Tibial artery (tissue), 4 donors: ENCODE data around the gene LIFR.

Experiments
- DNase-seq, 2 donors: peaks; one replicate each; pipeline ENCODE4 v3.0.0-alpha.2; 2019
- H3K27ac ChIP-seq, 2 donors: fragments of 200-600 bp; sonication (generic) in 1 of 2; 1 replicate in 1 of 2; 2 replicates in 1 of 2; pipeline ENCODE4 v1.5.1; 2018 to 2019; ENCODE audit warnings: mild to moderate bottlenecking in 1 of 2
- H3K27me3 ChIP-seq, 2 donors: fragments of 200-600 bp; sonication (generic) in 1 of 2; one replicate each; pipeline versions ENCODE4 v1.5.1 to v1.6.0; 2016 to 2019
- H3K36me3 ChIP-seq, 3 donors: fragments of 200-600 bp; sonication (generic) in 2 of 3; one replicate each; pipeline ENCODE4 v1.5.1; 2016 to 2019; ENCODE audit warnings: mild to moderate bottlenecking in 2 of 3
- H3K4me1 ChIP-seq, 4 donors: fragments of 200-600 bp; sonication (generic) in 2 of 4; 1 replicate in 3 of 4; 2 replicates in 1 of 4; pipeline ENCODE4 v1.5.1; 2016 to 2019
- H3K4me3 ChIP-seq, 2 donors: fragments of 200-600 bp; sonication (generic) in 1 of 2; 1 replicate in 1 of 2; 2 replicates in 1 of 2; pipeline ENCODE4 v1.5.1; 2018 to 2019; ENCODE audit warnings: mild to moderate bottlenecking in 2 of 2
- H3K9me3 ChIP-seq, 3 donors: fragments of 200-600 bp; sonication (generic) in 1 of 3; one replicate each; pipeline ENCODE4 v1.5.1; 2016 to 2019
- intact Hi-C: fragments of 100-400 bp; cut with DNase I; formaldehyde crosslinking; loops from one replicate; pipeline ENCODE4 v1.15.0; 2023; ENCODE audit warnings: low total_unique reads
- TF ChIP-seq, protein P1 (sequence below), 2 experiments: fragments of 200-600 bp in 1 of 2; fragments of 450-650 bp in 1 of 2; IDR thresholded peaks; one replicate each; pipeline ENCODE4 v1.5.1; 2017 to 2019; ENCODE audit warnings: antibody characterized with exemption in 2 of 2, mild to moderate bottlenecking in 1 of 2, moderate library complexity in 1 of 2

LIFR gene

DNA sequence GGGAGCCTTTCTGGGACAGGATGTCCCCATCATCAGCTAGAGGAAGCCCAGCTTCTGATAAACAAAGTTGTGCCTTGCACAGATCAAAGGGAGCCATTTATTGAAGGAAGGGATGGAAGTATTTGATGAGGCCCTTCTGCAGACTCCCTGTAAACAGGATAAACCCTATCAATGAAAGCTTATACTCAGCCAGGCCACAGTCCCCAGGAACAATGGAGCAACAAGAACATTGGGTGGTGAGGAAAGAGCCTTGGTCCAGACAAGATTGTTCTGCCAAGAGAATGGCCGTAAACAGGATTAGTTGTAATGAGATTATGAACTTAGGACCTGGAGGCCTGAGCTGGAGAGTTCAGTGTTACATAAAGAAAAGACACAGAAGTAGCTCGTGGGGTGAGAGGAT, 40.5 kb upstream of the LIFR start:
- no peak for DNase-seq
- intact Hi-C loops: no loop called here
- H3K36me3 ChIP-seq: no peaks in the 10 kb centered on the region
- H3K9me3 ChIP-seq: no peaks in the 10 kb centered on the region
- no peak overlapping the region for H3K4me3 ChIP-seq
- no peak overlapping the region for H3K27ac ChIP-seq
- TF ChIP-seq, protein P1, sequence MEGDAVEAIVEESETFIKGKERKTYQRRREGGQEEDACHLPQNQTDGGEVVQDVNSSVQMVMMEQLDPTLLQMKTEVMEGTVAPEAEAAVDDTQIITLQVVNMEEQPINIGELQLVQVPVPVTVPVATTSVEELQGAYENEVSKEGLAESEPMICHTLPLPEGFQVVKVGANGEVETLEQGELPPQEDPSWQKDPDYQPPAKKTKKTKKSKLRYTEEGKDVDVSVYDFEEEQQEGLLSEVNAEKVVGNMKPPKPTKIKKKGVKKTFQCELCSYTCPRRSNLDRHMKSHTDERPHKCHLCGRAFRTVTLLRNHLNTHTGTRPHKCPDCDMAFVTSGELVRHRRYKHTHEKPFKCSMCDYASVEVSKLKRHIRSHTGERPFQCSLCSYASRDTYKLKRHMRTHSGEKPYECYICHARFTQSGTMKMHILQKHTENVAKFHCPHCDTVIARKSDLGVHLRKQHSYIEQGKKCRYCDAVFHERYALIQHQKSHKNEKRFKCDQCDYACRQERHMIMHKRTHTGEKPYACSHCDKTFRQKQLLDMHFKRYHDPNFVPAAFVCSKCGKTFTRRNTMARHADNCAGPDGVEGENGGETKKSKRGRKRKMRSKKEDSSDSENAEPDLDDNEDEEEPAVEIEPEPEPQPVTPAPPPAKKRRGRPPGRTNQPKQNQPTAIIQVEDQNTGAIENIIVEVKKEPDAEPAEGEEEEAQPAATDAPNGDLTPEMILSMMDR (IDR thresholded peaks at IDR 0.05): no peak
- H3K27me3 ChIP-seq: no peaks in the 10 kb centered on the region
- peaks cover 0 to 37% (median 21%) of the 10 kb centered on the region in 4 donors for H3K4me1 ChIP-seq

DNA sequence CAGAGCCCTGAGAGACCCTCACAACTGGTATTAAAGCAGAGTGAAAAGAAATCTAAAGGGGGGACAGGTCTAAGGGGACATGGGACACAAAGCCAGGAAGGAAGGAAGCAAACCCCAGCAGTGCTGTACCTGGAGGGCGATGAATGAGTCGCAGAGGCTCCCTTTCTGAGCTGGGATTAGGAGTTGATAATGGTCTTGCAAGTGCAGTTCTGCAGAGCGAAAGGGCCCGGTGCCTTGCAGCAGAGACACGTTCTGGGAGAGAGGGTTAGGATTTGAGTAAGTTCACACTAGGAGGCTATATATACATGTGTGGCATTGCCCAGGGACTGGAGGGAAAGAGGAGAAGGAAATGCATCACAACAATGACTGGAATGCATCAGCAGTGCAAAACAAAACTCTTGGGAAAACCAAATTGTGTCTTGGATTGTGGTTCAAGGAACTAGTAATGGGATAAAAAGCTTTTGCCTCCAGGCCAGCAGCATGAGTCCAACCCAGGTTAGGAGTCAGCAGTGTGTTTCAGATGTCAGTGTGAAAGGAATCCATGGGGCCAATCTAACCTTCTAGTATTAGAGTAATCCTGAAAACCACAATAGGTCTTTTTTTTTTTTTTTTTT, 38.8 kb upstream of the LIFR start:
- TF ChIP-seq, protein P1 (IDR thresholded peaks at IDR 0.05): no peak
- H3K27me3 ChIP-seq: no peaks in the 10 kb centered on the region
- no peaks in the 10 kb centered on the region for H3K36me3 ChIP-seq
- intact Hi-C loops: no loop called here
- DNase-seq: no peak
- H3K9me3 ChIP-seq: no peaks in the 10 kb centered on the region
- H3K4me1 ChIP-seq: peaks cover 0 to 20% (median 5%) of the 10 kb centered on the region in 4 donors
- no peak overlapping the region for H3K27ac ChIP-seq
- no peak overlapping the region for H3K4me3 ChIP-seq

DNA sequence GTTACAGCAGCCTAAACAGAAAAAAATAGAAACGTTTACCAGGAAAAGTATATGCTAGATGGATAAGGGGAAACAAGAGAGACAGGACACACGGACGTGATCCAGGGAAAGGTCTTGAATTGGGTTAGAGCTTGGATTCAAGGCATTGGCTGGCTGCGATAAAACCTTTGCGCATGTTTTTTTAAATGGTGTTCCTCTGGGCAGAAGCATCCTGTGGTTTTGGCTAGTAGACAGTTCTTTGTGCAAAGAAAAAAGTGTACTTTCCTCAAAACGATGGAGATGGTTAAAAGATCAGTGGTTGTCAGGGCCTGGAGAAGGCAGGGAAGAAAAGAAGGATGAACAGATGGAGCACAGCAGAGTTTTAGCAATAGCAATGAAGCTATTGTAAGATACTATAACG, 37.5 kb upstream of the LIFR start:
- DNase-seq: no peak
- H3K4me3 ChIP-seq: no peak overlapping the region
- peaks cover 0 to 7% (median 3%) of the 10 kb centered on the region in 4 donors for H3K4me1 ChIP-seq
- TF ChIP-seq, protein P1 (IDR thresholded peaks at IDR 0.05): no peak
- H3K36me3 ChIP-seq: no peaks in the 10 kb centered on the region
- no peak overlapping the region for H3K27ac ChIP-seq
- intact Hi-C loops: no loop called here
- H3K9me3 ChIP-seq: no peaks in the 10 kb centered on the region
- H3K27me3 ChIP-seq: no peaks in the 10 kb centered on the region

DNA sequence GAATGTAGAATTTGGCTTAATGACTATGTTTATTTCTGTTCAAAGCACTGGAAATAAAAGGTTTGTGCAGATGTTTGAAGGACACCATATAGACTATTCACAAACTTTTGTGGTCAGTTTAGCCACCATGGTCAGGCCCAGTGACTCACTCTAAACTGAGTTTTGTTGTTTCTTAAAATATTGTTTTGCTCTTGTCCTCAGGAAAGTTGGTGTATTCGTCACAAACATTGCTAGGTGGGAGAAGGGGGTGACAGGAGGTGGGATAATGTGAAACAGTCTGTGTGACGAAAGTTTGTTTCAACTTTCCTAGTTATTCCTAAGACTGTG, 35.0 kb upstream of the LIFR start:
- TF ChIP-seq, protein P1 (IDR thresholded peaks at IDR 0.05): no peak
- H3K4me3 ChIP-seq: no peak overlapping the region
- H3K9me3 ChIP-seq: no peaks in the 10 kb centered on the region
- peaks cover 0 to 3% (median 0%) of the 10 kb centered on the region in 4 donors for H3K4me1 ChIP-seq
- intact Hi-C loops: no loop called here
- no peak overlapping the region for H3K27ac ChIP-seq
- no peaks in the 10 kb centered on the region for H3K36me3 ChIP-seq
- no peak for DNase-seq
- no peaks in the 10 kb centered on the region for H3K27me3 ChIP-seq

DNA sequence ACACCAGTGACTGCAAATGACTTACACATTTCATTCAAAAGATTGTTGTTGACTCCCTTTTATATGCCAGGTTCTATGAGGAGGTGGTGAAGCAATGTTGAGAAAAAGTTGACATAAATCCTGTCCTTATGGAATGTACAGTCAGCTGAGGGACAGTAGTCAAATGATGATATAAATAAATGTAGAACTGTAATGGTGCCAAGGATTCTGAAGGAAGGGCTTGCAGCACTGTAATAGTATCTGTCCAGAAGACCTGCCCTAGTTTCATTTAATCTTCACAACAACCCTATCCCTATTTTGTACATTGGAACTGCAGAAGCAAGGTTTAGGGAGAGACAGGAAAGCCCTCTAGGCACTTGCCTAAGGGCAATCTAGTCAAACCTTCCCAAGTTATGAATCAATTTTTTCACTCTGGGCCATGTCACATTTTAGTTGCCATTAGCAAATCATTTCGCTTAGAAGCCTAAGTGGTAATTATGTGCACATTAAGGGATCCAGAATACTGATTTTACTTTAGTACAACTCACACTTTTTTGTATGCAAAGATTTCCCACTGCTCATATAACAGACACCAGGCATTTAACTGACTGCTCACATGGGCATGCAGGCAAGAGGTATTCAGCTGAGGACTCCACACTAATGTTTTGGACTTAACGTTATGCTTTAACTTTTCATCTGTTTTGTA, 34.5 kb upstream of the LIFR start:
- H3K4me3 ChIP-seq: no peak overlapping the region
- DNase-seq: no peak
- no peaks in the 10 kb centered on the region for H3K36me3 ChIP-seq
- no peaks in the 10 kb centered on the region for H3K9me3 ChIP-seq
- TF ChIP-seq, protein P1 (IDR thresholded peaks at IDR 0.05): no peak
- H3K27me3 ChIP-seq: no peaks in the 10 kb centered on the region
- peaks cover 0 to 3% (median 0%) of the 10 kb centered on the region in 4 donors for H3K4me1 ChIP-seq
- H3K27ac ChIP-seq: no peak overlapping the region
- intact Hi-C loops: no loop called here
